Fibroblast of skin of scalp (primary cell): ENCODE results near the gene TMEM229B.

ENCODE experiments used
- DNase-seq: peaks from one replicate; pipeline ENCODE4 v3.0.0-alpha.2; 2013

The TMEM229B gene

DNA sequence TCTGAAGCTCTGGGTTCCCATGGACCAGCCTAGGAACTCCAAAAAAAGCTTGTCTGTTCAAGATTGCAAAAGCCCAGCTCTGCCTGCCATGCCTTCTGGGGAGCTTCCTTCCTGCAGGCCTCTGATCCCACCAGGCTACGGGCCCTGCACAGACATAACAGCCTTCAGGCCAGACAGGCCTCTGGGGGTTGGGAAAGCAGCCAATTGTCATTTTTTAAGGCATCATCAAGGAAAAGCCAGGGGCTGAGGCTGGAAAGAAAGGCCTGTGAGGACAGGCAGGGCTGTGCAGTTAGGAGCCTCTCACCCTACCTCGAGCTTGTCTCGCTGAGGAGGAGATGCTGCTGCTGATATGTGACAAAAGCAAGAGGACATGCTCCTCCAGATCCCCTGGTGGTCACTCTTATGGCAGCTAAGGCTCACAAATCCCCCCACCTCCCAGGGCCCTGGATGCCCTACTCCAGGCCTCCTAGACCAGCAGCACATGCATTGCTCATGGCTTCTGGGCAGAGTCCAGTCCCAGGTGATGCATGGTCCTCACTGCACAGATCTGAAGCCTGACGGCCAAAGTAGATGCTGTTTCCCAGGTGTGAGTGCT lies 2.9 kb downstream of the TMEM229B start:
- peak; percentile 58 for DNase-seq

DNA sequence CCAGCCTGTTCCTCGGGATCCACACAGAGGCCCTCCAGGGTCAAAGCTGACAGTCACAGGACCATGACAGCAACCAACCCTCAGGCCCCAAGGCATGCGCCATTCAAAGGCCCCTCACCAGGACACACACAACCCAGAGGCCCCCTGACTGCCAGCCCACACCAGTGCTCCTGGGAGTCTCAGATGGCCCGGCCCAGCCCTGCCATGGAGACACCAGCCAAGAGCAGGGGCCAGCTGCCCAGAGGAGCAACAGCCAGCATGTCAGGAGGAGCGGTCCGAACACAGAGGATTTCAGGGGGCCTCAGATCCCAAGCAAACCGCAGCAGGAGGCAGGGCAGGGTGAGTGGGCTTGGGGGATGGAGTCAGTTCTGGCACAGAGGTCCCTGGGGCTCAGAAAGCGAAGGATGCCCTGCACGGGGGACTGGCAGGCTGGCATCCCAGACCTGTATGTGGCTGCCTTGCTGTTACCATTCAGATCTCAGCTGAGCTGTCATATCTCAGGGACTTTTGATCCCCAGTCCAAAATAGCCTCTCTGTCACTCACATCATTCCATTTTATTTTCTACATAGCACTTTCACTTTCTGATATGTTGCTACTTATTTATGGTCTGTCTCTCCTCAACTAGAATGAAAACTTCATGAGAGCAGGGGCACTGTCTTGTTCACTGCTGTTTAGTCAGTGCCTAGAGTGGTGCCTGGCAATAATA lies 4.8 kb downstream of the TMEM229B start:
- DNase-seq: no peak

- DNase-seq: no peak
Observed at GRCh38 chr14:67482231-67483164, 6.0 kb downstream of the TMEM229B start.

- DNase-seq: no peak
Observed at GRCh38 chr14:67480011-67480410, 8.5 kb downstream of the TMEM229B start.

- no peak for DNase-seq
Observed at GRCh38 chr14:67478800-67479084, 9.8 kb downstream of the TMEM229B start.

- DNase-seq: no peak
Observed at GRCh38 chr14:67477926-67478799, 10.4 kb downstream of the TMEM229B start.

DNA sequence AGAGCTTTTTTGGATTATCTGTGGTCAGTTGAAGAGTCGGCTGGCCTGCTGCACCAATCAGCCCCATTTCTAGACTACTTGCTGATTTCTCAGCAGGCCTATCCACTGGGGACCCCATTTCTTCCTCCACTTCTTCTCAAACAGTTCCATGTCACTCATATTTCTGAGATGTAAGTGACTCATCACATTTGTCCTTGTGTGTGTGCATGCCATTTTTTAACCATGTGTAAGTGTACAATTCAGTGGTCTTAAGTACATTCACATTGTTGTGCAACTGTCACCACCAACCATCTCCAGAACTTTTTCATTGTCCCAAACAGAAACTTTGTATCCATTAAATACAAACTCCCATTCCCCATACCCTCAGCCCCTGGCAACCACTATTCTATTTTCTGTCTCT lies 14.2 kb downstream of the TMEM229B start:
- DNase-seq: no peak

DNA sequence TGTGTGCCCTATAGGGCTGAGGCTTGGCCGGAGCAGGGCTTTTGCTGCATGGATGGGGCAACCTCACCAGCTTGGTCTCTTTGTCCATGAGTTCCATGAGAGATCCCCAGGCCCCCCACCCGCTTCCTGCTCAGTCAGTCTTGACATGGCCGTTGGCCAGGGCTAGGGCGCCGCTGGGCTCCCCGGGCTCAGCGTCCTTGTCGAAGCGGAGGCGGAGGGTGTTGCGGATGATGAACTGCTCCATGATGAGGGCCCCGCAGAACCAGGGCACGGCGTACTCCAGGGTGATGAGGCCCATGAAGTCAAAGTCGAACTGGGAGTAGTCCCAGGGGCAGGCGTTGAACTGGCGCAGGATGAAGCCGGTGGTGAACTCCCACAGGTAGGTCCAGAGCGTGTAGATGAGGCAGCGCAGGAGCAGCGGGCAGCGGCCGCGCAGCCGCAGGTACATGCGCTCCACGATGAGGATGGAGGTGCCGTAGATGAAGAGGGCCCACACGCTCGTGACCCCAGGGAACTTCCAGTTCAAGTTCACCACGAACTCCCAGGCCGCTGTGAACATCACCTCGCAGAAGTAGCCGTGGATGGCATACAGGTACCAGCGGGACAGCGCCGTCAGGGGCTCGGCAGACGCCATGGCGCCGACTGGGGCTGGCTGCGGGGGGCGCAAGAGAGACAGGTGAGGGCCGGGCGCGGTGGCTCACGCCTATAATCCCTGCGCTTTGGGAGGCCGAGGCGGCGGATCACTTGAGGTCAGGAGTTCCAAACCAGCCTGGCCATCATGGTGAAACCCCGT lies 15.0 kb downstream of the TMEM229B start:
- no peak for DNase-seq

GRCh38 chr14:67472726-67473125 lies 15.8 kb downstream of the TMEM229B start:
- DNase-seq: no peak

- DNase-seq: no peak
Observed at GRCh38 chr14:67469954-67470353, 18.6 kb downstream of the TMEM229B start.

DNA sequence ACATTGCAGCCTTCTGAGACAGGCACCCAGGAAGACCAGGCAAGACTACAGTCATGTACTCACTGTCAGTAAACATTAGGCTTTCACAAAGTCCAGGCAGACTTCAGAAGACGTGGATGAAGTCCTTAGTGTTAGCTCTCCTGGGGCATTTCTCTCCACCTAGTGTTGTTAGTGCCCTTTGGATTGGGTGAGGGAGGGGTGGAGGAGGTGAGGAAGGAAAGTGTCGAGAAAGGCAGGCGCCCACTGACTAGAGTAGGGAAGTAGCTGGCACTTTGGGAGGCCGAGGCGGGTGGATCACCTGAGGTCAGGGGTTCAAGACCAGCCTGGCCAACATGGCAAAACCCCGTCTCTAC lies 20.2 kb downstream of the TMEM229B start:
- no peak for DNase-seq

DNA sequence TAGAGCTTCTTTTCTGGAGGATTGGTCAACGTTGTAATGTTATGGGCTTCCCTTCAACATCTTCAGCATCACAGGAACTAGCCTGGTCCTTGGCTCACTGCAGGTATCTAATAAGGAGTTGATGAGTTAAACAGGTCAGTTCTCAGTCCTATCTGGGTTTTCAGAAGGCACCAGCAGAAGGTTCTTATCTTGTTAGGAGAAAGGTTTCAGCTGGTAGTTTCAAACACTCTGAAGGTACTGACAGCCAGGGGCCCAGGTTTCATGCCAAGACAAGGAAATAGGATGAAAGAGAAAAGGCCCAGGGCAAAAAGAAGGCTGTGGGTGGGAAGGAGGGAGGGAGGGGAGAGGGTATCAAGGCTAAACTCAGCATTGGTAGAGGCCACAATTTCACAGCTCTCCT lies 21.4 kb downstream of the TMEM229B start:
- no peak for DNase-seq

DNA sequence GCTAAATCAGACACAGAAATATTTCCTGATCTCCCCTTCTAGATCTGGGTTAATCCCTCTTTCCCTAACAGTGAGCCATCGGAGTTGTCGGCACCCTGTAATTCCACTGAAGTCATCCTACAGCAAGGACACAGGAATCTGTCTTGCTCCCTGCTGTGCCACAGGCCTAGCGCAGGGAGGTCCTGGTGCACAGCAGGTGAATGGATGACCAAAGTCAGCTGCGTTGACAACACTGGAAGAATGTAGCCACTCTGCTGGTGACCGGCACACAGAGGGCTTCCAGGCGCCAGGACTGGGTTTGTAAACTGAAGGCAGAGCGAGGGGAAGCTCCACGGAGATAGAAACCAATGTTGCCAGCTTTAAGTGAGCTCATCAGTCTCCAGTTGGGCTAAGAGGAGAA lies 23.6 kb downstream of the TMEM229B start:
- DNase-seq: no peak

GRCh38 chr14:67464377-67464776 lies 24.1 kb downstream of the TMEM229B start:
- no peak for DNase-seq

- no peak for DNase-seq
Observed at GRCh38 chr14:67463900-67464299, 24.6 kb downstream of the TMEM229B start.

DNA sequence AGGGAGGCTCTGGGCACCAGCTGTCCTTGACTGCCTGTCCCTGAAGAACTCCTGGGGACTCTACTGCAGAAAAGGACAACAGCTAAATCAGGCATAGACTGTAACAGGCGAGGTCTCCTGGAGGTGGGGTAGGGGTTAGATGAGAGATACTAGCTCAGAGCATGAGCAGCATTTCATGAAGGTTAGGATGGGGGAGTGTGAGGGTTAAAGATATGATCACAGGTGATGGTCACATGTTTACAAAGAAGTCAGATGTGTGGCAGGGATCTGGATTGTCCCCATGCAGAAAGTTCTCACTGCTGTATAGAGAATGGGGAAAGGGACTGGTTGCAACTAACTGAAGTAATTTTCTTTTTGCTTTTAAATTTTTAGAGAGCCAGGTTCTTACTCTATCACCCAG lies 26.5 kb downstream of the TMEM229B start:
- no peak for DNase-seq

- no peak for DNase-seq
Observed at GRCh38 chr14:67461341-67461985, 27.1 kb downstream of the TMEM229B start.

GRCh38 chr14:67459336-67459735 lies 29.2 kb downstream of the TMEM229B start:
- no peak for DNase-seq

GRCh38 chr14:67457782-67458181 lies 30.7 kb downstream of the TMEM229B start:
- no peak for DNase-seq

DNA sequence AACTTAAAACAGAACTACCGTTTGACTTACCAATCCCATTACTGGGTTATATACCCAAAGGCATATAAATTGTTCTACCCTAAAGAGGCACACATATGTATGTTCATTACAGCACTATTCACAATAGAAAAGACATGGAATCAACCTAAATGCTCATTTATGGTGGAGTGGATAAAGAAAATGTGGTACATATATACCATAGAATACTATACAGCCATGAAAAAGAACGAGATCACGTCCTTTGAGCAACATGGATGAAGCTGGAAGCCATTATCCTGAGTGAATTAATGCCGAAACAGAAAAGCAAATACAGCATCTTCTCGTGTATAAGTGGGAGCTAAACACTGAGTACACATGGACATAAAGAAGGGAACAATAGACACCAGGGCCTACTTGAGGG lies 31.8 kb downstream of the TMEM229B start:
- DNase-seq: no peak

DNA sequence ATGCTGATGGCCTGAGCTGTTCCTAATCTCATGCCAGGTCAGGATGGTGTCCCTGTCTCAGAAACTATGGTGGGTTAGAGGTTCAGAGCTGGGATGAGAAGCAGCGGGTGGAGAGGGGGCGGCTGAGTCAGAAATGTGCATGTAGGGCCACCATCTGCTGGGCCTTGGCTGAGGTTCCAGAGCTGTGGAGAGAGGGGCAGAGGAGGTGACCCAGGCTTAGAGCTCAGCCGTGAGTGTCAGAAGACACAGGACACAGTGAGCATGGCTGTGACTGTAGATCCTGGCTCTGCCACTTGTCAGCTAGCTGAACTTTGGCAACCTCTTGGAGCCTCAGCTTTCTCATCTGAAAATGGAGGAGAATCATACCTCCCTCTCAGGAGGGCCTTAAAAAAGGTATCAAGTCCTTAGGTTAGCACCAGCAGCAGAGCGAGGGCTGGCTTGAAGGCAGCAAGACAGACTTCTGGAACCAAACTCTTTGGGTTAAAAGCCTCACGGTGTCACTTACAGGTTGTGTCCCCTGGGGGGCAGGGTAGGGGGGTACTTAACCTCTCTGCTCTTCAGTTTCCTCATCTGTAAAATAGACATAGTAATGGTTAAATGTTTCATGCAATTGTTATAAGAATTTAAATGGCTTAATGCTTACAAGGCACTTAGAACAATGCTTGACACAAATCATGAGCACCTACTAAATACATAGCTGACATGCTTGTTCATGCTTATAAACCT lies 34.8 kb downstream of the TMEM229B start:
- DNase-seq: no peak
